Measurements from ENCODE around the gene COG2. TPM values are rescaled to one million over a fixed set of nuclear protein-coding genes. Genes with fewer than 3 reads are reported as not detected.

The COG2 gene
- polyA plus RNA-seq, 1 donor (not counting 4 experiments of a cell fraction or from before 2014, with no cell fraction given): 18.6 TPM

DNA sequence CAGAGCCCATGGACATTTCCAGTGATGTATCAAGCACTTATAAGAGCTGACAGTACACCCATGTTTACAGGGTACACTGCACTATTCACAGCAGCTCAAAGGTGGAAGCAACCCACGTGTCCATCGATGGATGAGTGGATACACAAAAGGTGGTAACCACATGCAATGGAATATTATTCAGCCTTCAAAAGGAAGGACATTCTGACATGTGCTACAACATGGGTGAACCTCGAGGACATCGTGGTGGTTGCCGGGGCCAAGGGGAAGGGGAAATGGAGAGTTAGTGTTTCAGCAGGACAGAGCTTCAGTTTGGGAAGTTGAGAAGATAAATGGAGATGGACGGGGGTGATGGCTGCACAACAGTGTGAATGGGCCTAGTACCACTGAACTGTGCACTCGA, 62.5 kb downstream of the COG2 start:
- Histone ChIP-seq H2AFZ (ENCODE audit: control insufficient read depth, low read length) (no peak overlapping the region), H3K9me3 (ENCODE audit: control insufficient read depth, low read depth, low read length) (no peaks in the 10 kb centered on the region), H3K4me2 (ENCODE audit: control insufficient read depth, extremely low read depth, insufficient read depth, low read depth, low read length) (no peak overlapping the region), H3K27ac (ENCODE audit: control insufficient read depth, insufficient read depth, low read length) (no peak overlapping the region), H3K4me1 (ENCODE audit: control insufficient read depth, extremely low read depth, insufficient read depth, low read length) (no peaks in the 10 kb centered on the region), H3K9me1 (ENCODE audit: control insufficient read depth, extremely low read depth, insufficient read depth, low read length) (no peaks in the 10 kb centered on the region), H3K4me3 (ENCODE audit: control insufficient read depth in 2 of 3, extremely low read depth in 1 of 3, insufficient read depth in 2 of 3, low read depth in 1 of 3, low read length in 3 of 3) (no peak overlapping the region), H3K27me3 (ENCODE audit: control insufficient read depth, extremely low read depth, insufficient read depth, low read length) (peaks cover 16% of the 10 kb centered on the region), H3K9ac (ENCODE audit: control insufficient read depth, extremely low read depth, insufficient read depth, low read length) (no peak overlapping the region), H4K20me1 (ENCODE audit: control insufficient read depth, extremely low read depth, insufficient read depth, low read length) (no peaks in the 10 kb centered on the region), H3K79me2 (ENCODE audit: control insufficient read depth, insufficient read depth, low read length) (no peaks in the 10 kb centered on the region), H3K36me3 (ENCODE audit: control insufficient read depth in 2 of 2, extremely low read depth in 1 of 2, insufficient read depth in 2 of 2, low read length in 2 of 2) (no peaks in the 10 kb centered on the region)
- DNase-seq (ENCODE audit: low read depth, low spot score) (no peak), FAIRE-seq (no peak)
- TF ChIP-seq EZH2 (IDR thresholded peaks at IDR 0.05; ENCODE audit: low read length): no peak
- TF ChIP-seq, protein P1, sequence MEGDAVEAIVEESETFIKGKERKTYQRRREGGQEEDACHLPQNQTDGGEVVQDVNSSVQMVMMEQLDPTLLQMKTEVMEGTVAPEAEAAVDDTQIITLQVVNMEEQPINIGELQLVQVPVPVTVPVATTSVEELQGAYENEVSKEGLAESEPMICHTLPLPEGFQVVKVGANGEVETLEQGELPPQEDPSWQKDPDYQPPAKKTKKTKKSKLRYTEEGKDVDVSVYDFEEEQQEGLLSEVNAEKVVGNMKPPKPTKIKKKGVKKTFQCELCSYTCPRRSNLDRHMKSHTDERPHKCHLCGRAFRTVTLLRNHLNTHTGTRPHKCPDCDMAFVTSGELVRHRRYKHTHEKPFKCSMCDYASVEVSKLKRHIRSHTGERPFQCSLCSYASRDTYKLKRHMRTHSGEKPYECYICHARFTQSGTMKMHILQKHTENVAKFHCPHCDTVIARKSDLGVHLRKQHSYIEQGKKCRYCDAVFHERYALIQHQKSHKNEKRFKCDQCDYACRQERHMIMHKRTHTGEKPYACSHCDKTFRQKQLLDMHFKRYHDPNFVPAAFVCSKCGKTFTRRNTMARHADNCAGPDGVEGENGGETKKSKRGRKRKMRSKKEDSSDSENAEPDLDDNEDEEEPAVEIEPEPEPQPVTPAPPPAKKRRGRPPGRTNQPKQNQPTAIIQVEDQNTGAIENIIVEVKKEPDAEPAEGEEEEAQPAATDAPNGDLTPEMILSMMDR (optimal IDR thresholded peaks at IDR 0.05 in 1 of 3, IDR thresholded peaks at IDR 0.05 in 1 of 3, conservative IDR thresholded peaks at IDR 0.05 in 1 of 3; ENCODE audit: extremely low read depth in 1 of 3, insufficient read depth in 2 of 3, low read length in 3 of 3): no peak
- dilution Hi-C loops (cut with MboI; ENCODE audit: extremely low pct_ligation_motif_present, low sequenced_read_pairs): no loop called here

DNA sequence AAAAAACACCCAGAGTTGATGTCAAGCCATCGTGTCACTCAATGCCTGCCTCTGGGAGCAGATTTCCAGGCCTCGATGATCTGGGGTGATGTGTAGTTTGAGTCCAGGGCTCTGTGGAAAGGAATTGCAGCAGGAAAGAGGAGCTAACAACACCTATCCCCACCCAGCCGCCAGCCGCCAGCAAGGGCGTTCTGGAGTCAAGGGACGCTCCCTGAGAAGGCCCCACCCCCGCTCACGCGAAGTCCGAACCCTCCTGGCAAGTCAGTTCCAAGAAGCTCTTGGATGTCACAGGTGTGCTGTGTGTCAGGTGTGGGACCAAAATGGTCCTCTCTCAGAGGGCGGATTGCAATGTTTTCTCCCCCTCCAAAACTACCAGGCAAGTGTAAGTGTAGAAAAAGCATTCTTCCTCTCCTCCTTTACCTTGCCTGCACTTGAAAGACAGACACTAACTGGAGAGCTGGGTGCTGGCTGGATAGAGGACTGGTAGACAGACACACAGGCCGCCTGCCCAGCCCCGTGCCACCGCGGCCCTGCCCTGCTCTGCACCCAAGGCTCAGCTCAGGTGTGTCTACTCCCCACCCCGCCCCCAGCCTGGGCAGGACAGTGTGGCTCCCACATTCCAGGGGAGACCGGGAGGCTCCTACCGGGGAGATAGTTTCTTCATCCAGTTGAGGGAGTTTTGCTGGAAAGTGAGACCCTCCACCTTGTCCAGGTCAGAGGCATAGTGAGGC, 63.2 kb downstream of the COG2 start:
- no peak for FAIRE-seq
- peaks cover 16% of the 10 kb centered on the region for H3K27me3 ChIP-seq (ENCODE audit: control insufficient read depth, extremely low read depth, insufficient read depth, low read length)
- no peak overlapping the region for H3K27ac ChIP-seq (ENCODE audit: control insufficient read depth, insufficient read depth, low read length)

More for the DNA sequence above, 63.2 kb downstream of the COG2 start:
- Histone ChIP-seq H3K9me1 (ENCODE audit: control insufficient read depth, extremely low read depth, insufficient read depth, low read length) (no peaks in the 10 kb centered on the region), H3K9ac (ENCODE audit: control insufficient read depth, extremely low read depth, insufficient read depth, low read length) (no peak overlapping the region), H3K4me1 (ENCODE audit: control insufficient read depth, extremely low read depth, insufficient read depth, low read length) (no peaks in the 10 kb centered on the region), H3K9me3 (ENCODE audit: control insufficient read depth, low read depth, low read length) (no peaks in the 10 kb centered on the region), H4K20me1 (ENCODE audit: control insufficient read depth, extremely low read depth, insufficient read depth, low read length) (no peaks in the 10 kb centered on the region), H2AFZ (ENCODE audit: control insufficient read depth, low read length) (no peak overlapping the region), H3K4me2 (ENCODE audit: control insufficient read depth, extremely low read depth, insufficient read depth, low read depth, low read length) (no peak overlapping the region), H3K4me3 (ENCODE audit: control insufficient read depth in 2 of 3, extremely low read depth in 1 of 3, insufficient read depth in 2 of 3, low read depth in 1 of 3, low read length in 3 of 3) (no peak overlapping the region), H3K79me2 (ENCODE audit: control insufficient read depth, insufficient read depth, low read length) (no peaks in the 10 kb centered on the region), H3K36me3 (ENCODE audit: control insufficient read depth in 2 of 2, extremely low read depth in 1 of 2, insufficient read depth in 2 of 2, low read length in 2 of 2) (no peaks in the 10 kb centered on the region)
- TF ChIP-seq, protein P1 (optimal IDR thresholded peaks at IDR 0.05 in 1 of 3, IDR thresholded peaks at IDR 0.05 in 1 of 3, conservative IDR thresholded peaks at IDR 0.05 in 1 of 3; ENCODE audit: extremely low read depth in 1 of 3, insufficient read depth in 2 of 3, low read length in 3 of 3): no peak
- TF ChIP-seq EZH2 (IDR thresholded peaks at IDR 0.05; ENCODE audit: low read length): no peak
- dilution Hi-C loops (cut with MboI; ENCODE audit: extremely low pct_ligation_motif_present, low sequenced_read_pairs): no loop called here
- no peak for DNase-seq (ENCODE audit: low read depth, low spot score)

Measured in keratinocyte (primary cell).